GM20000 (cell line): ENCODE measurements around the gene MXD4.

Experiments
- DNase-seq: peaks from one replicate; pipeline ENCODE4 v3.0.0; 2012; ENCODE audit warnings: low spot score
- TF ChIP-seq, protein P1 (sequence below): IDR thresholded peaks from 2 replicates; pipeline ENCODE4 v1.5.1; 2012; ENCODE audit warnings: mild to moderate bottlenecking, control low read depth; ENCODE audit errors: extremely low read depth, missing control alignments

The MXD4 gene

DNA sequence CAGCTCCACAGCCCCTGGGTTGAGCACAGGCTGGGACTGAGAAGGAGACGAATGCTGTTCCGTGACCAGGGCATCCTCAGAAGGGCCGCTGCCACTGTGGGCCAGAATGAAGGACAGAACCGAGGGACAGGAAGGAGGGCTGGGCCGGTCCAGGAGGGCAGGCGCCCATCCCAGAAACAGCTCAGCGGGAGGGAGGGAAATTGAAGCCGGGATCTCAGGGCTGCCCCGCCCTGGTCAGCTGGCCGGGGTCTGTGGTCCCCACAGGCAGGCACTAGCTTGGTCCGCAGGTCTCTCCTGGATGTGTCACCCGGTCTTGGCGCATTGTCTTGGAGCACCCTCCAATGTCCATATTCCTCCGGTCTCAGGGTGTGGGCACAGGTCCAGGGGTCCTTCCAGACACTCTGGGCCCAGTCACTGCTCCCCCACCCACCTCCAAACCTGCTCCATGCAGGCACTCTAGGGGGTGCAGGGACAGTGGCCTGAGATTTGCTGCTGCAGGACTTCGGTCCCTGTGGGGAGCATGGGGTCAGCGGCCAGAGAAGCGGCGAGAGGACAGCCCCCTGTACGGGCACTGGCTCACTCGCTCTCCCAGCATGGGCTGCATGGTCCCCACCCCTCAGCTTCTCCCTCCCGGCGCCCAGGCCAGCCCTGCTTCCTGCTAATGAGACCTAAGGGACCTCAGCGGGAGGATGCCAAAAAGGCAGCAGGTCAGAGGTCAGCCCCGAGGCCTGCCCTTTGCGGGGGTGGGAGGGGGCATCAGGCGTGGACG lies 23.9 kb upstream of the MXD4 start:
- TF ChIP-seq, protein P1, sequence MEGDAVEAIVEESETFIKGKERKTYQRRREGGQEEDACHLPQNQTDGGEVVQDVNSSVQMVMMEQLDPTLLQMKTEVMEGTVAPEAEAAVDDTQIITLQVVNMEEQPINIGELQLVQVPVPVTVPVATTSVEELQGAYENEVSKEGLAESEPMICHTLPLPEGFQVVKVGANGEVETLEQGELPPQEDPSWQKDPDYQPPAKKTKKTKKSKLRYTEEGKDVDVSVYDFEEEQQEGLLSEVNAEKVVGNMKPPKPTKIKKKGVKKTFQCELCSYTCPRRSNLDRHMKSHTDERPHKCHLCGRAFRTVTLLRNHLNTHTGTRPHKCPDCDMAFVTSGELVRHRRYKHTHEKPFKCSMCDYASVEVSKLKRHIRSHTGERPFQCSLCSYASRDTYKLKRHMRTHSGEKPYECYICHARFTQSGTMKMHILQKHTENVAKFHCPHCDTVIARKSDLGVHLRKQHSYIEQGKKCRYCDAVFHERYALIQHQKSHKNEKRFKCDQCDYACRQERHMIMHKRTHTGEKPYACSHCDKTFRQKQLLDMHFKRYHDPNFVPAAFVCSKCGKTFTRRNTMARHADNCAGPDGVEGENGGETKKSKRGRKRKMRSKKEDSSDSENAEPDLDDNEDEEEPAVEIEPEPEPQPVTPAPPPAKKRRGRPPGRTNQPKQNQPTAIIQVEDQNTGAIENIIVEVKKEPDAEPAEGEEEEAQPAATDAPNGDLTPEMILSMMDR = no peak
- no peak for DNase-seq

DNA sequence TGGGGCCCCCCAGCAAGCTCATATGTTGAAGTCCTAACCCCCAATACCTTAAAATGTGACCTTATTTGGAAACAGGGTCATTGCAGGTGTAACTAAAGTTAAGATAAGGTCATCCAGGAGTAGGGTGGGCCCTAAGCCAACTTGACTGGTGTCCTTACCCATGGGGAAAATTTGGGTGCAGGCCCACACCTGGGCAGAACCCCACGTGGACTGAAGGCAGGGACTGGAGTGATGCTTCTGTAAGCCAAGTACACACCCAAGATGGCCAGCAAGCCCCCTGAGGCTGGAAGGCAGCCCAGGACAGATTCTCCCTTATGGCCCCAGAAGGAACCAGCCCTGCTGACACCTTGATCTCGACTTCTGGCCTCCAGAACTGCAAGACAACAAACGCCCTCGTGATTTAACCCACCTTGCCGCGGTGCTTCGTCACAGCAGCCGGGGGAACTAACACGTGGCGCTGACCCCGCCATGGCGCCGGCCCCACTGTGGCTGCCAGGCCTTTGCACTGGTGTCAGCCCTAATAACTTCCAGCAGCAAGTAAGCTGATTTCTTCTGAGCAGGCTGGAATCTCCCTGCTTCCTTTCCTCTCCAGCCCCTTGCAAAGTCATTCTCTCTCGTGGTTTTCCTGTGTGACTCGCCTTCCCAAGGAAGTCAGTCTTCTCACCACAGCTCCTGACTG lies 23.2 kb upstream of the MXD4 start:
- TF ChIP-seq, protein P1 = no peak
- DNase-seq = no peak

GRCh38 chr4:2284161-2284933 lies 22.4 kb upstream of the MXD4 start:
- no peak for DNase-seq
- TF ChIP-seq, protein P1 = no peak

DNA sequence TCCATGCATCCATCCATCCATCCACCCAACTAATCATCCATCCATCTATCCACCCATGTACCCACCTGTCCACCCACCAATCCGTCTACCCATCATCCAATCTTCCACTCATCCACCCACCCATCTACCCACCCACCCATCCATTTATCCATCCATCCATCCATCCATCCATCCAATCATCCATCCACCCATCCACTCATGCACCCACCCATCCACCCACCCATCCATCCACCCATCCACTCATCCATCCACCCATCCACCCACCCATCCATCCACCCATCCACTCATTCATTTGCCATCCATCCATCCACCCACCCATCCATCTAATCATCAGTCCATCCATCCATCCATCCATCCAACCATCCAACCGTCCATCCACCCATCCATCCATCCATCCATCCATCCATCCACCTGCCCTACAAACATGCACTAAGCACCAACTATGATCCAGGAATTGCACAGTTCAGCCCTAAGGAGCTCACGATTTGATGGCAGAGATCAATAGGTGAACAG lies 21.3 kb upstream of the MXD4 start:
- no peak for DNase-seq
- TF ChIP-seq, protein P1 = no peak

DNA sequence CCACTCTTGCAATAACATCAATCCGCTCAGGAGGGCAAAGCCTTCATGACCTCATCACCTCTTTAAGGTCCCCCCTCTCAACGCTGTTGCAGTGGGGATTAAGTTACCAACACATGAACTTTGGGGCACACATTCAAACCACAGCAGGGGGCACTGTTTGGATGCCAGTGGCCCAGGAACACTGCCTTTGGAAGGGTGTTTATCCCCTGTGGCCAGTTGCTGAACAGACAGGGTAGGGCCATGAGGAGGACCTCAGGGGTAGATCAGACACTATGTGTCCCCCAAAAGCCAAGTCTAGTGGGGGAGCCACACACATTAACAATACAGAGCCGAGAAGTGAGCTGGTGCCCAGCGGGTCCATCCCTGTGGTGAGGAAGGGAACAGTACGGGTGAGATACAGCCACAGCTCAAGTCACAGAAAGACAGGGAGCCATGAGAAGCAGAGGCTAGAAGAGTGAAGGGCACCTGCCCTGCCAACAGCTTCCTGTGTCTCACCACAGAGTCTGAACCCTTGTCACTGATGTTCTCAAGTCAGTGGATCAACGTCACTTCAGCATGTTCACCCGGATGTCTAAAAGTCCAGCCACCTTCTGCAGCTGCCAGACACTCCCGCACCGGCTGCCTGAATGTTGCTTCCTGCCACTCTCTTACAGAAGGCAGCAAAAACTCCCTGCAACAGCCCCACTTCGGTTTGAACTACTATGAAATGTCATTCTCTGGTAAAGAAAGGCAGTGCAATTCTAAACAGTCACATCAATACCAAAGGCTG lies 19.9 kb upstream of the MXD4 start:
- DNase-seq = peak; percentile 67

DNA sequence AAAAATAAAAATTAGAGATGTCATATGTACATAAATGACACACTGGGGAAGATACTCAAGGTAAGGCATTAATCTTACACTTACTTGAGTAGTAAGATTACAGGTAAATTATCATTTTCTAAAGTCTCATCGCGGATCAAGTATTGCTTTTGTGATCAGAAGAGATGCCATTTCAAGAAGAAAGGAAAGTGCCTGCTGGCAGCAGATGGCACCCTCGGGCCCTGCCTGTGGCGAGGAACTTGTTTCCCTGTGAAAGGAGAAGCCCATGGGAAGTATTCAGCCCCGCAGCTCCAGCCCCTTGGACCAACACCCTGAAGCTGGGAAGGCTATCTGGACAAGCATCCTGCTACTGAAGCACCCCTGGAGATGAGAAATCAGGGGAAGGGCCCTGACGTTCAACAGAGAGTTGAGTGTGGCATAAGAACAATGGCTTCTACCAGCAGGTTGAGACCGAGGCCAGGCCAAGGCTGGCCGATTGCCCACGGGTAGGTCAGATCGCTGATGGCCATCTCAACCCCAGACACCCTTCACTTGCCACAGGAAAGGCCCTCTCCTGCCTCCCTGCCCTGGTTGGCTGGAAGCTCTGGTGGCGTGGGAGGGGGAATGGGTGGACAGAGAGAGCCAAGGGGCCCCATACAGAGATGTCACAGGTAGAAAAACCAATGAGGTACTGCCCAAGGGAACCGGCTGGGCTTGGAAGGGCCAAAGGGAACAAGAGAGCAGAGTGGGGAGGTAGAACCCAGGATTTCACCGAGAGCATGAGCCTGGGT lies 18.8 kb upstream of the MXD4 start:
- TF ChIP-seq, protein P1 = no peak
- no peak for DNase-seq

More for the DNA sequence above, 19.9 kb upstream of the MXD4 start:
- TF ChIP-seq, protein P1 = no peak
